ENCODE data around the gene KLHL35.

DNA sequence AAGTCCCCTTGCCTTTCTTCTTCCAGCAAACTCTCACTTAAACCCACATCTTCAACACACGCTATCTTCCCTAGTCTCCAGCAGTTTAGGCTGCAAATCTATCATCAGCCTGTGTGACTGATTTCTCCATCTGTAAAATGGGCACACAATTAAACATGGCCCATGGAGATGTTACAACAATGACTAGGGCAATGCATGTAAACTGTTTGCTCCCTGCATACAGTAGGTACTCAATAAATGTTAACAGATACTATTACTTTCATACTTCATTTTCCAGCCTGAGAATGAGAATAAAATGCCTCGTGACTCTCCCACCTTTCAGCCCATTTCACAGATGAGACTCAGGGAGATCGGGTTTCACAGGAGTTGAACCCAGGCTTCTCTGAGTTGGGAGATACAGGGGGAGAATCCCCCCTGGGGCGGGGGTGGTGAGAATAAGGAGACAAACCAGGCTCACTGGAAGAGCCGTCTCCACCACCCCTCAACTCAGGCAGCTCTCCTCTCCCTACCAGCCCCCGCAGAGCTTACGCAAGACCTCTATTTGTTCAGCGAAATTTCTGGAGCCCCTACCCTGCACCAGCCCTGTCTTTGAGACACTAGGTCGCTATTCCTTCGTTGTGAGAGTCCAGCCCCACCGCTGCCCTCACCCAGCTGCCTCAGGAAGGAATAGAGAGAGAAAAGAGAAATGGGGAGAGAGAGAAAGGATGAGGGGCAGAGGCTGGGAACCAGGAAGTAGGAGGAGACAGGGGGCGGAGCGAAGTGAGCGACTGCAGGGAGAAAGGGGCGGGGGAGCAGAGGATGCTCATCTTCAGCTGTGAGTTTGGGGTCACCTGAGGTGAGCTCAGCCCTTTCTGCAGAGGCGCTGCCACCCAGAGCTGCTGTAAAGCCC lies 42.1 kb upstream of the KLHL35 start:
- TF ChIP-seq, protein P1, sequence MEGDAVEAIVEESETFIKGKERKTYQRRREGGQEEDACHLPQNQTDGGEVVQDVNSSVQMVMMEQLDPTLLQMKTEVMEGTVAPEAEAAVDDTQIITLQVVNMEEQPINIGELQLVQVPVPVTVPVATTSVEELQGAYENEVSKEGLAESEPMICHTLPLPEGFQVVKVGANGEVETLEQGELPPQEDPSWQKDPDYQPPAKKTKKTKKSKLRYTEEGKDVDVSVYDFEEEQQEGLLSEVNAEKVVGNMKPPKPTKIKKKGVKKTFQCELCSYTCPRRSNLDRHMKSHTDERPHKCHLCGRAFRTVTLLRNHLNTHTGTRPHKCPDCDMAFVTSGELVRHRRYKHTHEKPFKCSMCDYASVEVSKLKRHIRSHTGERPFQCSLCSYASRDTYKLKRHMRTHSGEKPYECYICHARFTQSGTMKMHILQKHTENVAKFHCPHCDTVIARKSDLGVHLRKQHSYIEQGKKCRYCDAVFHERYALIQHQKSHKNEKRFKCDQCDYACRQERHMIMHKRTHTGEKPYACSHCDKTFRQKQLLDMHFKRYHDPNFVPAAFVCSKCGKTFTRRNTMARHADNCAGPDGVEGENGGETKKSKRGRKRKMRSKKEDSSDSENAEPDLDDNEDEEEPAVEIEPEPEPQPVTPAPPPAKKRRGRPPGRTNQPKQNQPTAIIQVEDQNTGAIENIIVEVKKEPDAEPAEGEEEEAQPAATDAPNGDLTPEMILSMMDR (IDR thresholded peaks at IDR 0.05; ENCODE audit: insufficient read depth, low read length) = no peak
- TF ChIP-seq POLR2AphosphoS5 (IDR thresholded peaks at IDR 0.05; ENCODE audit: low read depth) (no peak), GABPA (IDR thresholded peaks at IDR 0.05; ENCODE audit: low read depth) (no peak)
- TF ChIP-seq, protein P2, sequence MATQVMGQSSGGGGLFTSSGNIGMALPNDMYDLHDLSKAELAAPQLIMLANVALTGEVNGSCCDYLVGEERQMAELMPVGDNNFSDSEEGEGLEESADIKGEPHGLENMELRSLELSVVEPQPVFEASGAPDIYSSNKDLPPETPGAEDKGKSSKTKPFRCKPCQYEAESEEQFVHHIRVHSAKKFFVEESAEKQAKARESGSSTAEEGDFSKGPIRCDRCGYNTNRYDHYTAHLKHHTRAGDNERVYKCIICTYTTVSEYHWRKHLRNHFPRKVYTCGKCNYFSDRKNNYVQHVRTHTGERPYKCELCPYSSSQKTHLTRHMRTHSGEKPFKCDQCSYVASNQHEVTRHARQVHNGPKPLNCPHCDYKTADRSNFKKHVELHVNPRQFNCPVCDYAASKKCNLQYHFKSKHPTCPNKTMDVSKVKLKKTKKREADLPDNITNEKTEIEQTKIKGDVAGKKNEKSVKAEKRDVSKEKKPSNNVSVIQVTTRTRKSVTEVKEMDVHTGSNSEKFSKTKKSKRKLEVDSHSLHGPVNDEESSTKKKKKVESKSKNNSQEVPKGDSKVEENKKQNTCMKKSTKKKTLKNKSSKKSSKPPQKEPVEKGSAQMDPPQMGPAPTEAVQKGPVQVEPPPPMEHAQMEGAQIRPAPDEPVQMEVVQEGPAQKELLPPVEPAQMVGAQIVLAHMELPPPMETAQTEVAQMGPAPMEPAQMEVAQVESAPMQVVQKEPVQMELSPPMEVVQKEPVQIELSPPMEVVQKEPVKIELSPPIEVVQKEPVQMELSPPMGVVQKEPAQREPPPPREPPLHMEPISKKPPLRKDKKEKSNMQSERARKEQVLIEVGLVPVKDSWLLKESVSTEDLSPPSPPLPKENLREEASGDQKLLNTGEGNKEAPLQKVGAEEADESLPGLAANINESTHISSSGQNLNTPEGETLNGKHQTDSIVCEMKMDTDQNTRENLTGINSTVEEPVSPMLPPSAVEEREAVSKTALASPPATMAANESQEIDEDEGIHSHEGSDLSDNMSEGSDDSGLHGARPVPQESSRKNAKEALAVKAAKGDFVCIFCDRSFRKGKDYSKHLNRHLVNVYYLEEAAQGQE (IDR thresholded peaks at IDR 0.05; ENCODE audit: insufficient replicate concordance, low read depth) = no peak
